ENCODE results near the gene NCAPH2. TPM values are rescaled to one million over a fixed set of nuclear protein-coding genes. Genes with fewer than 3 reads are reported as not detected.

Gene NCAPH2
- polyA plus RNA-seq, 12 donors, result 22.0 to 33.1 (median 29.8) TPM; not detected in 1

DNA sequence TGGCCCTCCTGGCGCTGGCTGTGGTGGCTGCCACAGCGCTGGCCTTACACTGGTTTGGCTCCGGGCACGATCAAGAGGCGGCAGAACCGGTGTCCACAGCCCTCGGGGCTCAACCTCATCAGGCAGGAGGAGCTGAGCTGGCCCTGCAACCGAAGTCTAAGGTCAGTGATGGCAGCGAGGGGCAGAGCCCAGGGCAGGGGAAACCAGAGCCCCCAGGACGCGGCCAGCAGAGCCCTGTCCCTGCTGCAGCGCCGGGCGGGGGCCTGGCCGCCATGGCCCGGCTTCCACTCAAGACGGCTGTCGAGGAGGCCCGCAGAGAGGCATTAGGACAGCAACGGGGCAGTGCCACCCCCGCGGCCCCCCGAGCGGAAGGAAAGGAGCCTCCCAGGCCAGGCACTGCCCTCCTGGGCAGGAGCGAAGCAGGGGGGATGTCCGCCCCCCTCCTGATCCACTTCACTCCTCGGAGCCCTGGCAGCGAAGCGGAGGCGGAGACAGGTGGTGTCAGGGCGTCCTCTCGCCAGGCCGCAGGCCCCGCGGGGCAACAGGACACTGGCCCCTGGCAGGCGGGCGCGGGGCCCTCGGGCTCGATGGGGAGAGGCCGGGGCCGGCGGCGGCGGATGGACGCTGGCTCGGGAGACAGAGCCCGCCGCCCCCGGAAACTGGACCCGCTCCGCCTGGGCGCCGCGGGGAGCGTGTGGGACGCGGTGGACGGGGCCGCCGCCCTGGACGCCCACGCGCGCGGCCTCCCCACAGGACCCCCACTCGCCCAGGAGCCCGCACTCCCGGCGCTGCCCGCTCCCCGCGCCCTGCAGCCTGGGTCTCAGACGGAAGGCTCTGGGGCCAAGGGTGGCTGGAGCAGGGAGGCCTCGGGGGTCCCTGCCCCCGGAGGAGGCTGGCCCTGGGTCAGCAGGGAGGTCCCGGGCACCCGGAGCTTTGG is 38.6 kb downstream of the NCAPH2 start:
- no peak for DNase-seq

GRCh38 chr22:50547263-50547985 is 39.4 kb downstream of the NCAPH2 start:
- DNase-seq, result no peak

- DNase-seq, result no peak
Observed at GRCh38 chr22:50548040-50548920, 40.3 kb downstream of the NCAPH2 start.

GRCh38 chr22:50548921-50549790 is 41.1 kb downstream of the NCAPH2 start:
- no peak for DNase-seq

GRCh38 chr22:50550395-50550794 is 42.4 kb downstream of the NCAPH2 start:
- DNase-seq, result no peak

- DNase-seq, result no peak
Observed at GRCh38 chr22:50551160-50551752, 43.2 kb downstream of the NCAPH2 start.

DNA sequence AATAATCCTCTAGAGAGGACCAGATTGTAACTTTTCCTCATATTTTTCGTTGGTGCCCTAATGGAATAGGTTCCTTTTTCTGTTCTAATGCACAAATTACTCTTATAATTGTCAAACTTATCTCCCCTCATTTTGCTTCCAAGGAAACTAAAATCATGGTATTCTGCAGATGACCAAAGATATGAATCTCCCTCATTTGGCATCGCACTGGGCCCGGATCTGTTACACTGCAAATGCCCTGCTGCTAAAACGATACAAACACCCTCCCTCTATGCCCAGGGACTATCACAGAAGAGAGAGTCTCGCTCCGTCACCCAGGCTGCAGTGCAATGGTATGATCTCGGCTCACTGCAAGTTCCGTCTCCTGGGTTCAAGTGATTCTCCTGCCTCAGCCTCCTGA is 45.3 kb downstream of the NCAPH2 start:
- DNase-seq, result no peak

DNA sequence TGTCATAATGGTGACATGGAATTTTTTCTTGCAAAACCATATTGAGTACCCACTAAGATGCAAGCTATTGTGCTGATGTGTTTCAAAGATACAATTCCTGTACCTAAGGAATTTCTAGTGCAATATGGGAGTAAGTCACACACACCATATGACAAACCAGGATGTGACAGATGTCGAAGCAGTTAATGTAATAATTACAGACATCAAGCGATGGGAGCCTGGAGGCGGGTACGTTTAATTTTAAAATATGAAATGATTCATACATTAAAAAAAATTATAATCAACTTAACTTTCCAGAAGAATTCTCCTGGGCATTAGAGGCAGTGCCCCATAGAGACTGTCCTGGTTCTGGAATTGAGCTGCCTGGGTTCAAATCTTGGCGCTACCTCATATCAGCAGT is 48.7 kb downstream of the NCAPH2 start:
- no peak for DNase-seq

DNA sequence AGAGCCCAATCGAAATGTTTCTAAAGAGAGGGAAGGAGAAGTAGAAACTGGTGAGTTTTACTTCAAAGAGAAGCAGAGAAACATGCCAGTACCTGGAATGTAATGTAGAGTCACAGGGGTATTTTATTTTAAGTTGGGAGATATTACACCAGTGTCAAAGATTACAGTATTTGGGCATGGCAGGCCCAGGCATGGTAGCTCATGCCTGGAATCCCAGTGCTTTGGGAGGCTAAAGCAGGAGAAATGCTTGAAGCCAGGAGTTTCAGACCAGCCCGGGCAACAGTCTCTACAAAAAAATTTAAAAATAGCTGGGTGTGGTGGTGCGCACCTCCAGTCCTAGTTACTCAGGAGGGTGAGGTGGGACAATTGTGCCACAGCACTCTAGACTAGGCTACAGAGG is 52.0 kb downstream of the NCAPH2 start:
- DNase-seq, result no peak

- no peak for DNase-seq
Observed at GRCh38 chr22:50561401-50562358, 53.7 kb downstream of the NCAPH2 start.

- peak; percentile 92 for DNase-seq
Observed at GRCh38 chr22:50562523-50563412, 54.7 kb downstream of the NCAPH2 start, which contains the start of gene SYCE3. TSS of gene SYCE3 (minus strand) at chr22:50562919. CDS start at chr22:50556405, 6,514 bp downstream.

DNA sequence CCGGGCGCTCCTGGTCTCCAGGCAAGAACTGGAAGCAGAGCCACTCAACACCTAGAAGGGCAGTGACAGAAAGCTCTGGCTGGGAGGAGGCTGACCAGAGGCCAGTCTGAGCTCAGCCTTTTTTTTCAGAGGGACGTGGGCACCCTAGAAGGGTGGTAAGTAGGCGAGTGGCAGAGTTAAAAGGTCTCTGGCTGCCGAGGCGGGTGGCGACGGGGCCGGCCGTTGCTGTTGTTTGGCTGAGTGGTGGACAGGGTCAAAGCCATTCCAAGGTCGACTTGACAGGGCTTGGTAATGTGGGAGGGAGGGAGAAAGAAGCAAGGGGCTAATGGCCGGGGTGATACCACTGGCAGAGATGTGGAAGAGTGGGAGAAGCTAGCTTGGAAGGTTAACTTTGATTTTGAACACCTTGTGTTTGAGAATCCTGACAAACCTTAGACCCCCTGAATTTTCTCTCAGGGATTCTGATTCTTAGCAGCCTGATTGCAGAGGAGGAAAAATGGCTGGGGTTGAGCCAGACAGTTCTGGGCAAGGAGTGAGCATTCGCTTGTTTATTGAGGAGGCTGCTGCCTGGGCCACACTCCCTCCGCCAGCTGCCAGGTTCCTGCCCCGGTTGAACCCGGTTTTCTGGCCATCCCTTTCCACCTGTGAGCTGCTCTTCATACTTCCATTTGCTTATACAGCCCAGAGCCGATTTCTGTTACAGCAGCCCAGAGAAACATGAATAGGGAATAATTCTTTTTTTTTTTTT is 55.6 kb downstream of the NCAPH2 start:
- no peak for DNase-seq

GRCh38 chr22:50564289-50564688 is 56.3 kb downstream of the NCAPH2 start:
- no peak for DNase-seq

GRCh38 chr22:50567721-50568252 is 59.8 kb downstream of the NCAPH2 start:
- no peak for DNase-seq

DNA sequence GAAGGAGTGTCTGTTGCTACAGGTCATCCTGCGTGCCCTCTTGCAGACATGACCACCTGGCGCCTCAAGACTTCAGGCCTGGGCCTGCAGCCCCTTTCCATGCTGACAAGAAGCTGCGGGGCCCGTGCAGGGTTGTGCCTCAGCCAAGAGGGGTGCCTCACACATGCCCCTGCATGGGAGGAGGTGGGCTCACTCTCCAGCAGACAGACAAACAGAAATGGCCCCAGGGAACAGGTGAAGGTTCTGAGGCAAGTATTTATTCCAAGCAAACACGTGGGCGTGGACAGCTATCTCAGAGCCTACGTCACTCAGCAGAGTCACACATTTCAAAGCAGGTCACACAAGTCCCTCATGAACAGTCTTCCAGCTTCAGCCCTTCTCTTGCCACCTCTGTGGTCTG is 60.6 kb downstream of the NCAPH2 start:
- DNase-seq, result no peak

DNA sequence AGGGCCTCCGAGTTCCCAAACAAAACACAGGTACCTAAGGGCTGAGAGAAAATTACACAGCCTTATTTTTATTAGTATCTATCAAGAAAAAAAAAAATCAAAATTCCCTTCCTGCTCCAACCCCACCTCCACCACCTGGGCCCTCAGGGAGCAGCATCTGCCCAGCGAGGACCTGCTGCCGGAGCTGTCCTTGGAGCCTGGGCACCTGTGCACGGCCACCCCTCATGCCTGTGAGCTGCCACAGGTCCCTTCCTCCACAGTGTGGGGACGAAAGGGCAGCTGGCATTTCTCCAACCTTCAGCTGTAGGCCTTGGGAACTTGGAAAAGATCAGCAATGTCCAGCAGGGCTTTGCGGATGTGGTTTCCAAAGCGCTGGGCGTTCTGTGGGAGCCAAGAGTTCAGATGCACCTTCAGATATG is 61.0 kb downstream of the NCAPH2 start:
- no peak for DNase-seq
